ENCODE results near the gene C1orf210. TPM values are rescaled to one million over a fixed set of nuclear protein-coding genes. Genes with fewer than 3 reads are reported as not detected.

Gene C1orf210
- total RNA-seq, 1 experiment from 2014 or later = 7.6 TPM

GRCh38 chr1:43315481-43315880 lies 30.1 kb upstream of the C1orf210 start:
- CTCF ChIA-PET = no interaction called here
- RAD21 ChIA-PET (ENCODE audit: low non-redundant PET in 1 of 2, low total read pairs in 2 of 2, uncharacterized antibody in 2 of 2, unreplicated experiment in 2 of 2) = no interaction called here
- Histone ChIP-seq H3K27me3 (ENCODE audit: insufficient read depth, low read length) (no peaks in the 10 kb centered on the region), H3K79me2 (ENCODE audit: insufficient read depth, low read length) (no peaks in the 10 kb centered on the region), H4K20me1 (ENCODE audit: insufficient read depth) (no peaks in the 10 kb centered on the region), H3K4me2 (ENCODE audit: low read length) (no peak overlapping the region), H2AFZ (ENCODE audit: low read depth, low read length, poor library complexity, severe bottlenecking) (no peak overlapping the region), H3K36me3 (ENCODE audit: control insufficient read depth in 1 of 2, insufficient read depth in 2 of 2, low read length in 2 of 2) (no peaks in the 10 kb centered on the region), H3K4me1 (ENCODE audit: control insufficient read depth in 1 of 2, insufficient read depth in 2 of 2, low read length in 2 of 2) (peaks cover 0 to 11% of the 10 kb centered on the region in 2 experiments; a peak in 1 of 4 replicates), H3K9me3 (ENCODE audit: control insufficient read depth in 1 of 2, insufficient read depth in 1 of 2, low read depth in 1 of 2, low read length in 2 of 2) (no peaks in the 10 kb centered on the region), H3K9ac (ENCODE audit: low read length) (no peak overlapping the region), H3K27ac (ENCODE audit: low read depth, low read length) (no peak overlapping the region), H3K4me3 (replicated peaks in 1 of 2; ENCODE audit: low read depth in 1 of 2, low read length in 2 of 2) (no peak overlapping the region), H3K9me2 (ENCODE audit: insufficient read depth) (no peaks in the 10 kb centered on the region)
- POLR2A ChIA-PET = no interaction called here
- no peak for ATAC-seq
- no peak for DNase-seq (ENCODE audit: low read depth, low spot score)
- intact Hi-C loops (cut with micrococcal nuclease) = no loop called here
- no peak for TF ChIP-seq YY1 (IDR thresholded peaks at IDR 0.05; ENCODE audit: extremely low read depth, insufficient replicate concordance, low read depth, low read length)
- no TSS peak for BruUV-seq (replicated peaks)

GRCh38 chr1:43314233-43314632 lies 28.9 kb upstream of the C1orf210 start:
- Histone ChIP-seq H3K9ac (ENCODE audit: low read length) (no peak overlapping the region), H3K9me2 (ENCODE audit: insufficient read depth) (no peaks in the 10 kb centered on the region), H3K4me1 (ENCODE audit: control insufficient read depth in 1 of 2, insufficient read depth in 2 of 2, low read length in 2 of 2) (peaks cover 0 to 5% of the 10 kb centered on the region in 2 experiments; a peak in 1 of 4 replicates), H3K36me3 (ENCODE audit: control insufficient read depth in 1 of 2, insufficient read depth in 2 of 2, low read length in 2 of 2) (no peaks in the 10 kb centered on the region), H2AFZ (ENCODE audit: low read depth, low read length, poor library complexity, severe bottlenecking) (no peak overlapping the region), H3K4me3 (replicated peaks in 1 of 2; ENCODE audit: low read depth in 1 of 2, low read length in 2 of 2) (no peak overlapping the region), H3K4me2 (ENCODE audit: low read length) (no peak overlapping the region), H4K20me1 (ENCODE audit: insufficient read depth) (no peaks in the 10 kb centered on the region), H3K9me3 (ENCODE audit: control insufficient read depth in 1 of 2, insufficient read depth in 1 of 2, low read depth in 1 of 2, low read length in 2 of 2) (no peaks in the 10 kb centered on the region), H3K27ac (ENCODE audit: low read depth, low read length) (no peak overlapping the region), H3K79me2 (ENCODE audit: insufficient read depth, low read length) (no peaks in the 10 kb centered on the region), H3K27me3 (ENCODE audit: insufficient read depth, low read length) (no peaks in the 10 kb centered on the region)
- ChIA-PET POLR2A (no interaction called here), CTCF (no interaction called here), RAD21 (ENCODE audit: low non-redundant PET in 1 of 2, low total read pairs in 2 of 2, uncharacterized antibody in 2 of 2, unreplicated experiment in 2 of 2) (no interaction called here)
- DNase-seq (ENCODE audit: low read depth, low spot score) (no peak), ATAC-seq (no peak)
- no peak for TF ChIP-seq CEBPB (IDR thresholded peaks at IDR 0.05; ENCODE audit: low read depth)
- TF ChIP-seq ELF1 (IDR thresholded peaks at IDR 0.05; ENCODE audit: borderline replicate concordance, low read depth) = no peak
- TF ChIP-seq TCF7L2 (IDR thresholded peaks at IDR 0.05; ENCODE audit: borderline replicate concordance, extremely low read depth, insufficient read depth, insufficient read length) = no peak
- TF ChIP-seq EGR1 (IDR thresholded peaks at IDR 0.05; ENCODE audit: low read depth) = no peak
- no peak for TF ChIP-seq SIN3A (IDR thresholded peaks at IDR 0.05; ENCODE audit: low read depth)
- TF ChIP-seq ZFX (IDR thresholded peaks at IDR 0.05) = no peak
- no peak for TF ChIP-seq ATF3 (IDR thresholded peaks at IDR 0.05)
- no peak for TF ChIP-seq RAD21 (IDR thresholded peaks at IDR 0.05; ENCODE audit: low read depth)
- intact Hi-C loops (cut with micrococcal nuclease) = no loop called here
- no TSS peak for BruUV-seq (replicated peaks)
